ENCODE results near the gene PRMT7.

PRMT7 gene

GRCh38 chr16:68401871-68402747, 91.3 kb downstream of the PRMT7 start:
- no peaks in the 10 kb centered on the region for H3K9me3 ChIP-seq (ENCODE audit: control insufficient read depth, low read length)
- no peaks in the 10 kb centered on the region for H3K27me3 ChIP-seq (ENCODE audit: control insufficient read depth, insufficient read depth, low read length)
- H3K4me3 ChIP-seq (ENCODE audit: low read length) = no peak overlapping the region
- H3K9ac ChIP-seq (ENCODE audit: low read length) = no peak overlapping the region
- H3K4me1 ChIP-seq (ENCODE audit: control insufficient read depth, insufficient read depth, low read length) = peaks cover 7% of the 10 kb centered on the region
- no peaks in the 10 kb centered on the region for H3K36me3 ChIP-seq (ENCODE audit: control insufficient read depth, insufficient read depth, low read length)

GRCh38 chr16:68402748-68403040, 91.9 kb downstream of the PRMT7 start:
- Histone ChIP-seq H3K36me3 (ENCODE audit: control insufficient read depth, insufficient read depth, low read length) (no peaks in the 10 kb centered on the region), H3K27me3 (ENCODE audit: control insufficient read depth, insufficient read depth, low read length) (no peaks in the 10 kb centered on the region), H3K9ac (ENCODE audit: low read length) (no peak overlapping the region), H3K4me1 (ENCODE audit: control insufficient read depth, insufficient read depth, low read length) (peaks cover 7% of the 10 kb centered on the region), H3K9me3 (ENCODE audit: control insufficient read depth, low read length) (no peaks in the 10 kb centered on the region), H3K4me3 (ENCODE audit: low read length) (no peak overlapping the region)

- peaks cover 7% of the 10 kb centered on the region for H3K4me1 ChIP-seq (ENCODE audit: control insufficient read depth, insufficient read depth, low read length)
- no peaks in the 10 kb centered on the region for H3K9me3 ChIP-seq (ENCODE audit: control insufficient read depth, low read length)
- H3K36me3 ChIP-seq (ENCODE audit: control insufficient read depth, insufficient read depth, low read length) = no peaks in the 10 kb centered on the region
- H3K27me3 ChIP-seq (ENCODE audit: control insufficient read depth, insufficient read depth, low read length) = no peaks in the 10 kb centered on the region
- no peak overlapping the region for H3K4me3 ChIP-seq (ENCODE audit: low read length)
- H3K9ac ChIP-seq (ENCODE audit: low read length) = no peak overlapping the region
Measured at GRCh38 chr16:68403177-68403576, 92.4 kb downstream of the PRMT7 start.

- Histone ChIP-seq H3K4me1 (ENCODE audit: control insufficient read depth, insufficient read depth, low read length) (peaks cover 7% of the 10 kb centered on the region), H3K4me3 (ENCODE audit: low read length) (no peak overlapping the region), H3K9me3 (ENCODE audit: control insufficient read depth, low read length) (no peaks in the 10 kb centered on the region), H3K9ac (ENCODE audit: low read length) (no peak overlapping the region), H3K27me3 (ENCODE audit: control insufficient read depth, insufficient read depth, low read length) (no peaks in the 10 kb centered on the region), H3K36me3 (ENCODE audit: control insufficient read depth, insufficient read depth, low read length) (no peaks in the 10 kb centered on the region)
Measured at GRCh38 chr16:68403704-68404103, 92.9 kb downstream of the PRMT7 start.

- Histone ChIP-seq H3K4me3 (ENCODE audit: low read length) (no peak overlapping the region), H3K9ac (ENCODE audit: low read length) (no peak overlapping the region), H3K4me1 (ENCODE audit: control insufficient read depth, insufficient read depth, low read length) (peaks cover 7% of the 10 kb centered on the region), H3K36me3 (ENCODE audit: control insufficient read depth, insufficient read depth, low read length) (no peaks in the 10 kb centered on the region), H3K9me3 (ENCODE audit: control insufficient read depth, low read length) (no peaks in the 10 kb centered on the region), H3K27me3 (ENCODE audit: control insufficient read depth, insufficient read depth, low read length) (peaks cover 7% of the 10 kb centered on the region)
Measured at GRCh38 chr16:68404736-68405345, 94.0 kb downstream of the PRMT7 start.

- Histone ChIP-seq H3K9ac (ENCODE audit: low read length) (peak overlapping the region; percentile 56), H3K36me3 (ENCODE audit: control insufficient read depth, insufficient read depth, low read length) (no peaks in the 10 kb centered on the region), H3K4me3 (ENCODE audit: low read length) (no peak overlapping the region), H3K27me3 (ENCODE audit: control insufficient read depth, insufficient read depth, low read length) (peaks cover 7% of the 10 kb centered on the region), H3K4me1 (ENCODE audit: control insufficient read depth, insufficient read depth, low read length) (peaks cover 7% of the 10 kb centered on the region), H3K9me3 (ENCODE audit: control insufficient read depth, low read length) (no peaks in the 10 kb centered on the region)
Measured at GRCh38 chr16:68406458-68407152, 95.8 kb downstream of the PRMT7 start.

All from mucosa of stomach (tissue), 1 donor.